GM23338 (cell line): ENCODE results near the gene UBAC1. TPM values are rescaled to one million over a fixed set of nuclear protein-coding genes. Genes with fewer than 3 reads are reported as not detected.

Source experiments
- CREB1 ChIP-seq: fragments of 250-450 bp; sonication (Bioruptor Pico); IDR thresholded peaks from 2 replicates; pipeline ENCODE4 v1.5.0; 2020; ENCODE audit warnings: low read depth, mild to moderate bottlenecking, moderate library complexity
- EZH2 ChIP-seq: fragments of 200-600 bp; sonication (generic); IDR thresholded peaks from one replicate; pipeline ENCODE4 v1.8.0; 2017; ENCODE audit warnings: antibody characterized with exemption, mild to moderate bottlenecking, low read depth; ENCODE audit not compliant: unreplicated experiment
- JUNB ChIP-seq: IDR thresholded peaks from one replicate; pipeline ENCODE4 v1.6.1; 2016; ENCODE audit warnings: antibody characterized with exemption; ENCODE audit not compliant: unreplicated experiment
- NANOG ChIP-seq: IDR thresholded peaks from 2 replicates; pipeline ENCODE4 v1.6.1; 2016; ENCODE audit warnings: antibody characterized with exemption, borderline replicate concordance
- POLR2AphosphoS5 ChIP-seq: IDR thresholded peaks from 2 replicates; pipeline ENCODE4 v1.6.1; 2016; ENCODE audit warnings: antibody characterized with exemption, low read depth
- REST ChIP-seq: IDR thresholded peaks from one replicate; pipeline ENCODE4 v1.6.1; 2018; ENCODE audit warnings: antibody characterized with exemption; ENCODE audit not compliant: unreplicated experiment
- ZNF331 ChIP-seq: fragments of 250-450 bp; sonication (Bioruptor Pico); IDR thresholded peaks from 2 replicates; pipeline ENCODE4 v1.5.0; 2020; ENCODE audit warnings: low read depth, mild to moderate bottlenecking, moderate library complexity
- ZNF462 ChIP-seq: fragments of 250-450 bp; sonication (Bioruptor Pico); IDR thresholded peaks from 2 replicates; pipeline ENCODE4 v1.5.0; 2020; ENCODE audit warnings: mild to moderate bottlenecking, moderate library complexity
- polyA plus RNA-seq: library from polyadenylated mRNA; unstranded; fragments of >200 nt; fragmentation: Nextera tagmentation; extraction: Ambion mirVana; gene quantifications from 2 replicates; pipeline ENCODE4 v1.2.1, GENCODE V29; 2016
- total RNA-seq: library from RNA; depleted of rRNA; stranded (reverse); fragments of >200 nt; shearing (Covaris generic); gene quantifications from 2 replicates; pipeline ENCODE4 v1.2.3, GENCODE V29; 2014; rRNA removed

UBAC1 gene
- total and polyA plus RNA-seq, 2 experiments from 2014 or later = 63.2 to 86.6 TPM

GRCh38 chr9:135883410-135884089, 77.6 kb downstream of the UBAC1 start (continued):
- TF ChIP-seq ZNF462 (CRISPR knock-in tag) (no peak), POLR2AphosphoS5 (no peak), CREB1 (CRISPR knock-in tag) (no peak), ZNF331 (no peak), EZH2 (no peak), REST (no peak), JUNB (no peak), NANOG (no peak)

Other genes with a start within 250 kb of the UBAC1 start
- gene CAMSAP1, start 53.8 kb downstream of the UBAC1 start, total RNA-seq = 57.6 and 75.4 TPM in 2 replicates
- gene CAMSAP1, start 53.8 kb downstream of the UBAC1 start, polyA plus RNA-seq = 6.9 and 8.2 TPM in 2 replicates
- gene NACC2, start 133.9 kb upstream of the UBAC1 start, total RNA-seq = 16.5 and 20.8 TPM in 2 replicates
- gene NACC2, start 133.9 kb upstream of the UBAC1 start, polyA plus RNA-seq = 3.2 and 3.8 TPM in 2 replicates
- 32.6 and 39.2 TPM in 2 replicates for gene TMEM250, start 157.5 kb upstream of the UBAC1 start, total RNA-seq
- gene TMEM250, start 157.5 kb upstream of the UBAC1 start, polyA plus RNA-seq = 11.8 and 12.2 TPM in 2 replicates
- not detected in 2 replicates for gene LHX3, start 243.8 kb upstream of the UBAC1 start, total RNA-seq
- 0.08 TPM in 1 of 2 replicates, not detected in the other for gene LHX3, start 243.8 kb upstream of the UBAC1 start, polyA plus RNA-seq